K562 (cell line): Measurements from ENCODE around the gene AMIGO1. TPM values are rescaled to one million over a fixed set of nuclear protein-coding genes. Genes with fewer than 3 reads are reported as not detected.

Experiments used
- ATAC-seq: fragments of 200-7000 bp; cut with Tn5 transposase; 3 replicates; pipeline ENCODE4 v1.9.1; 2020; ENCODE audit warnings: moderate library complexity
- BruUV-seq: library from RNA; stranded (reverse); fragments of 400-500 nt; replicated peaks from 2 replicates; lab custom pipeline; 2021; lab: Mats Ljungman, UMichigan
- CTCF ChIA-PET: fragments of 300-600 bp; formaldehyde crosslinking; extraction: SDS; loops from one replicate; lab custom pipeline; 2021; ENCODE audit warnings: low intra/inter-chr PET ratio; lab: Yijun Ruan, JAX
- POLR2A ChIA-PET: fragments of 300-600, 350-650 bp; sonication (Branson Sonifier 250); formaldehyde crosslinking; extraction: SDS; loops from one replicate; lab custom pipeline; 2021; ENCODE audit warnings: antibody characterized with exemption, inconsistent platforms; lab: Yijun Ruan, JAX
- DNase-seq, 4 experiments: peaks; one replicate each; pipeline versions ENCODE4 v3.0.0 to v3.0.0-alpha.2; 2011 to 2018; ENCODE audit warnings: low spot score in 3 of 4, mixed read lengths in 3 of 4; ENCODE audit errors: extremely low read depth in 1 of 4
- FAIRE-seq: peaks from 2 replicates; lab custom pipeline; 2011; peaks lifted over from hg19 to GRCh38; lab: Jason Lieb, UNC
- H2AFZ ChIP-seq: 2 replicates; pipeline ENCODE4 v1.6.0; 2011; ENCODE audit warnings: low read depth, low read length, control low read depth, inconsistent platforms
- H3K27ac ChIP-seq: fragments of 200-600 bp; 3 replicates; pipeline ENCODE4 v1.8.0; 2011; ENCODE audit warnings: low read depth, mild to moderate bottlenecking, control low read depth, inconsistent platforms, low read length, moderate library complexity, mixed read lengths; ENCODE audit errors: extremely low read depth
- H3K27me3 ChIP-seq, 2 experiments: fragments of 300-600 bp in 1 of 2; 2 replicates in 1 of 2; 3 replicates in 1 of 2; pipeline versions ENCODE4 v1.6.0 to v1.8.0; 2011; ENCODE audit warnings: inconsistent platforms in 2 of 2, low read length in 2 of 2, mild to moderate bottlenecking in 1 of 2, mixed read lengths in 1 of 2, moderate library complexity in 1 of 2; ENCODE audit not compliant: control insufficient read depth in 2 of 2, insufficient read depth in 2 of 2
- H3K36me3 ChIP-seq: fragments of 300-600 bp; 3 replicates; pipeline ENCODE4 v1.8.0; 2011; ENCODE audit warnings: mild to moderate bottlenecking, low read length, inconsistent platforms; ENCODE audit not compliant: control insufficient read depth, insufficient read depth
- H3K4me1 ChIP-seq, 2 experiments: fragments of 200-600 bp in 1 of 2; replicated peaks in 1 of 2; 2 replicates in 1 of 2; 3 replicates in 1 of 2; pipeline versions ENCODE4 v1.5.1 to v1.8.0; 2011; ENCODE audit warnings: inconsistent platforms in 2 of 2, low read length in 2 of 2, mild to moderate bottlenecking in 1 of 2, mixed read lengths in 1 of 2, moderate library complexity in 1 of 2; ENCODE audit not compliant: control insufficient read depth in 2 of 2, insufficient read depth in 2 of 2
- H3K4me2 ChIP-seq: 2 replicates; pipeline ENCODE4 v1.6.1; 2011; ENCODE audit warnings: low read length, control low read depth, inconsistent platforms, mixed read lengths; ENCODE audit not compliant: insufficient read depth
- H3K4me3 ChIP-seq: fragments of 200-600 bp; sonication (generic), shearing (Covaris generic); 2 replicates; pipeline ENCODE4 v1.5.1; 2016; ENCODE audit warnings: control low read depth, inconsistent platforms
- H3K79me2 ChIP-seq: fragments of 200-600 bp; 3 replicates; pipeline ENCODE4 v1.8.0; 2011; ENCODE audit warnings: low read length, inconsistent platforms; ENCODE audit not compliant: control insufficient read depth, insufficient read depth
- H3K9ac ChIP-seq, 2 experiments: 2 replicates each; pipeline versions ENCODE4 v1.6.0 to v1.6.1; 2011; ENCODE audit warnings: low read depth in 2 of 2, low read length in 2 of 2, control low read depth in 1 of 2, inconsistent platforms in 1 of 2, mild to moderate bottlenecking in 1 of 2, mixed read lengths in 1 of 2; ENCODE audit not compliant: insufficient read depth in 1 of 2
- H3K9me1 ChIP-seq: one replicate; pipeline ENCODE4 v1.6.0; 2011; ENCODE audit warnings: inconsistent platforms, mild to moderate bottlenecking, low read length, moderate library complexity; ENCODE audit not compliant: control insufficient read depth, insufficient read depth
- H3K9me3 ChIP-seq: replicated peaks from 2 replicates; pipeline ENCODE4 v1.5.1; 2011; ENCODE audit warnings: low read depth, low read length, inconsistent platforms; ENCODE audit not compliant: control insufficient read depth, insufficient read depth
- H4K20me1 ChIP-seq: replicated peaks from 2 replicates; pipeline ENCODE4 v1.6.1; 2011; ENCODE audit warnings: low read length, inconsistent platforms, mixed read lengths; ENCODE audit not compliant: control insufficient read depth, insufficient read depth
- AFF1 ChIP-seq, 2 experiments: fragments of 450-650 bp; IDR thresholded peaks; 2 replicates each; pipeline ENCODE4 v1.6.1; 2018; ENCODE audit warnings: mild to moderate bottlenecking in 2 of 2, low read depth in 1 of 2; ENCODE audit not compliant: partially characterized antibody in 2 of 2
- CEBPG ChIP-seq, 3 experiments: fragments of 200-800 bp in 1 of 3; sonication (Bioruptor generic) in 1 of 3; sonication (generic) in 1 of 3; formaldehyde crosslinking in 1 of 3; IDR thresholded peaks in 2 of 3; conservative IDR thresholded peaks in 1 of 3; 2 replicates each; pipeline versions ENCODE4 v1.6.1 to v1.8.0; 2016 to 2022; ENCODE audit warnings: missing compliant biosample characterization in 2 of 3, missing genetic modification characterization in 2 of 3, mild to moderate bottlenecking in 1 of 3, missing genetic modification reagents in 1 of 3
- CREB1 ChIP-seq, 2 experiments: sonication (generic) in 1 of 2; formaldehyde crosslinking in 1 of 2; IDR thresholded peaks; 2 replicates each; pipeline versions ENCODE4 v1.6.1 to v1.8.0; 2012 to 2022; ENCODE audit warnings: inconsistent platforms in 1 of 2, mild to moderate bottlenecking in 1 of 2, missing genetic modification reagents in 1 of 2, moderate library complexity in 1 of 2
- GABPA ChIP-seq: fragments of 200-800 bp; sonication (Bioruptor generic); conservative IDR thresholded peaks from 2 replicates; pipeline ENCODE4 v1.6.1; 2016; ENCODE audit warnings: low read depth, missing genetic modification characterization, missing compliant biosample characterization
- GMEB1 ChIP-seq: fragments of 250-450 bp; sonication (Bioruptor Pico); IDR thresholded peaks from 2 replicates; pipeline ENCODE4 v1.4.0; 2020; ENCODE audit warnings: mild to moderate bottlenecking
- NR1H2 ChIP-seq: sonication (generic); formaldehyde crosslinking; IDR thresholded peaks from 2 replicates; pipeline ENCODE4 v1.4.0; 2020; ENCODE audit warnings: mild to moderate bottlenecking, missing genetic modification reagents
- THAP7 ChIP-seq: fragments of 250-450 bp; sonication (Bioruptor Pico); IDR thresholded peaks from 2 replicates; pipeline ENCODE4 v1.5.0; 2021
- ZNF561 ChIP-seq: fragments of 450-650 bp; formaldehyde crosslinking; conservative IDR thresholded peaks from 2 replicates; pipeline ENCODE4 v1.4.0; 2020; ENCODE audit warnings: mild to moderate bottlenecking, moderate library complexity
- ZNF592 ChIP-seq: fragments of 450-650 bp; IDR thresholded peaks from 2 replicates; pipeline ENCODE4 v1.6.1; 2017; ENCODE audit warnings: antibody characterized with exemption, mild to moderate bottlenecking
- WGBS: fragments of 100-300 bp; shearing (Covaris generic); methylation state at CpG from one replicate; pipeline ENCODE4 v1.1.6; 2016; ENCODE audit warnings: low coverage, mixed read lengths; ENCODE audit not compliant: insufficient coverage; ENCODE audit errors: missing lambda C conversion rate; 5-methylcytosine and 5-hydroxymethylcytosine counted together
- in situ Hi-C: fragments of 300-500 bp; cut with MboI; formaldehyde crosslinking; loops from 4 replicates; pipeline ENCODE4 v1.15.0; 2018; ENCODE audit warnings: inconsistent platforms, mixed read lengths
- intact Hi-C: fragments of 100-400 bp; cut with micrococcal nuclease; formaldehyde crosslinking; loops from 2 replicates; pipeline ENCODE4 v1.14.2; 2022
- polyA plus RNA-seq, 8 experiments: library from polyadenylated mRNA; depleted of rRNA in 4 of 8; stranded (reverse) in 5 of 8; unstranded in 3 of 8; fragments of >200 nt; fragmentation: Nextera tagmentation in 2 of 8; fragmentation: Illumina TruSeq in 1 of 8; extraction: Ambion mirVana in 2 of 8; extraction: Trizol in 1 of 8; gene quantifications; 2 replicates each; pipeline versions ENCODE4 v1.2.1 to v1.2.3, GENCODE V29; 2011 to 2014; ENCODE audit warnings: inconsistent platforms in 1 of 8, missing spikeins in 1 of 8
- total RNA-seq, 7 experiments: library from RNA; depleted of rRNA in 6 of 7; stranded (reverse); fragments of >200 nt in 6 of 7; fragmentation: Illumina TruSeq in 2 of 7; extraction: Trizol in 2 of 7; gene quantifications; 2 replicates each; pipeline versions ENCODE4 v1.2.1 to v1.2.3, GENCODE V29; 2011 to 2021; ENCODE audit warnings: low replicate concordance in 1 of 7

Gene AMIGO1
- total and polyA plus RNA-seq, 9 of the 15 experiments (the other 6 are each of a cell fraction or from before 2014, with no cell fraction given), result 0.24 to 1.0 (median 0.54) TPM

GRCh38 chr1:109504974-109505373, 4.6 kb downstream of the AMIGO1 start:
- FAIRE-seq (no peak), DNase-seq (no peak), ATAC-seq (no peak)
- H3K9ac ChIP-seq, result no peak overlapping the region
- in situ Hi-C loops, result no loop called here
- intact Hi-C loops, result no loop called here
- no peaks in the 10 kb centered on the region for H3K9me3 ChIP-seq
- H3K4me3 ChIP-seq, result no peak overlapping the region
- H3K36me3 ChIP-seq, result peaks cover 8% of the 10 kb centered on the region; the same call in 1 of the 3 replicates
- H3K27me3 ChIP-seq, result peaks cover 10 to 31% of the 10 kb centered on the region in 2 experiments; a peak in 4 of 5 replicates
- BruUV-seq, result no TSS peak
- H3K9me1 ChIP-seq, result no peaks in the 10 kb centered on the region
- no peaks in the 10 kb centered on the region for H3K79me2 ChIP-seq
- 8% methylated on average over 1 of the region's 1 CpG for WGBS
- ChIA-PET CTCF (interaction anchor here (0.6 kb wide), 1 partner anchor 20 kb away, joined by 4 read pairs; no protein-coding TSS in a partner anchor), POLR2A (interaction anchor here (0.6 to 5.0 kb wide), 2 partner anchors 11 to 137 kb away, joined by 3 to 24 read pairs; partner anchors contain the start of gene CYB561D1)
- H4K20me1 ChIP-seq, result peaks cover 8% of the 10 kb centered on the region; the same call in 1 of the 2 replicates
- H3K4me2 ChIP-seq, result no peak overlapping the region
- H3K4me1 ChIP-seq, result peaks cover 25 to 31% of the 10 kb centered on the region in 2 experiments
- no peak overlapping the region for H3K27ac ChIP-seq
- H2AFZ ChIP-seq, result no peak overlapping the region
- no peak for TF ChIP-seq ZNF561 (CRISPR knock-in tag)
- no peak for TF ChIP-seq AFF1 (IDR thresholded peaks at IDR 0.05; ENCODE audit: low read depth in 1 of 2, partially characterized antibody in 2 of 2)
- TF ChIP-seq CREB1 (IDR thresholded peaks at IDR 0.05), result no peak
- TF ChIP-seq CREB1 (CRISPR knock-in tag; IDR thresholded peaks at IDR 0.05), result no peak
- TF ChIP-seq NR1H2 (CRISPR knock-in tag), result no peak
- no peak for TF ChIP-seq GMEB1
- no peak for TF ChIP-seq THAP7
- no peak for TF ChIP-seq GABPA (tag)
- no peak for TF ChIP-seq ZNF592
- no peak for TF ChIP-seq CEBPG (CRISPR knock-in tag; IDR thresholded peaks at IDR 0.05)
- TF ChIP-seq CEBPG (tag; conservative IDR thresholded peaks at IDR 0.05 in 1 of 2, IDR thresholded peaks at IDR 0.05 in 1 of 2), result no peak
